ENCODE data around the gene LRRIQ4.

LRRIQ4 gene

GRCh38 chr3:169848741-169849140 is 36.1 kb downstream of the LRRIQ4 start:
- Histone ChIP-seq H3K4me2 (ENCODE audit: low read length) (no peak overlapping the region), H3K4me3 (ENCODE audit: low read depth, low read length) (no peak overlapping the region), H3K36me3 (ENCODE audit: control insufficient read depth, insufficient read depth, low read length) (no peaks in the 10 kb centered on the region), H3K27me3 (ENCODE audit: control insufficient read depth, insufficient read depth, low read length) (no peaks in the 10 kb centered on the region), H3K9me3 (ENCODE audit: control insufficient read depth, low read length) (no peaks in the 10 kb centered on the region), H3K4me1 (no peaks in the 10 kb centered on the region), H3K27ac (no peak overlapping the region), H2AFZ (no peak overlapping the region), H3K9ac (no peak overlapping the region), H3K79me2 (no peaks in the 10 kb centered on the region)
- no peak for TF ChIP-seq CTCF (IDR thresholded peaks at IDR 0.05)

- H3K27me3 ChIP-seq (ENCODE audit: control insufficient read depth, insufficient read depth, low read length), result no peaks in the 10 kb centered on the region
- H3K9me3 ChIP-seq (ENCODE audit: control insufficient read depth, low read length), result no peaks in the 10 kb centered on the region
- no peak for TF ChIP-seq CTCF (IDR thresholded peaks at IDR 0.05)
- H3K79me2 ChIP-seq, result no peaks in the 10 kb centered on the region
- H3K4me2 ChIP-seq (ENCODE audit: low read length), result no peak overlapping the region
- no peak overlapping the region for H3K9ac ChIP-seq
- H3K36me3 ChIP-seq (ENCODE audit: control insufficient read depth, insufficient read depth, low read length), result no peaks in the 10 kb centered on the region
- H3K4me3 ChIP-seq (ENCODE audit: low read depth, low read length), result no peak overlapping the region
- H3K27ac ChIP-seq, result no peak overlapping the region
- no peak overlapping the region for H2AFZ ChIP-seq
- H3K4me1 ChIP-seq, result no peaks in the 10 kb centered on the region
Observed at GRCh38 chr3:169850618-169851017, 37.9 kb downstream of the LRRIQ4 start.

- no peaks in the 10 kb centered on the region for H3K9me3 ChIP-seq (ENCODE audit: control insufficient read depth, low read length)
- H3K4me2 ChIP-seq (ENCODE audit: low read length), result no peak overlapping the region
- no peak for TF ChIP-seq CTCF (IDR thresholded peaks at IDR 0.05)
Observed at GRCh38 chr3:169855514-169855913, 42.8 kb downstream of the LRRIQ4 start.

GRCh38 chr3:169857811-169858210 is 45.1 kb downstream of the LRRIQ4 start:
- Histone ChIP-seq H3K9ac (no peak overlapping the region), H3K79me2 (no peaks in the 10 kb centered on the region), H3K27me3 (ENCODE audit: control insufficient read depth, insufficient read depth, low read length) (no peaks in the 10 kb centered on the region), H3K4me2 (ENCODE audit: low read length) (no peak overlapping the region), H3K36me3 (ENCODE audit: control insufficient read depth, insufficient read depth, low read length) (no peaks in the 10 kb centered on the region), H3K9me3 (ENCODE audit: control insufficient read depth, low read length) (no peaks in the 10 kb centered on the region), H2AFZ (no peak overlapping the region), H3K4me3 (ENCODE audit: low read depth, low read length) (no peak overlapping the region), H3K27ac (no peak overlapping the region), H3K4me1 (no peaks in the 10 kb centered on the region)
- TF ChIP-seq CTCF (IDR thresholded peaks at IDR 0.05), result no peak

More at GRCh38 chr3:169855514-169855913, 42.8 kb downstream of the LRRIQ4 start:
- H2AFZ ChIP-seq, result no peak overlapping the region
- no peaks in the 10 kb centered on the region for H3K27me3 ChIP-seq (ENCODE audit: control insufficient read depth, insufficient read depth, low read length)
- H3K79me2 ChIP-seq, result no peaks in the 10 kb centered on the region
- no peaks in the 10 kb centered on the region for H3K4me1 ChIP-seq
- H3K36me3 ChIP-seq (ENCODE audit: control insufficient read depth, insufficient read depth, low read length), result no peaks in the 10 kb centered on the region
- no peak overlapping the region for H3K9ac ChIP-seq
- H3K4me3 ChIP-seq (ENCODE audit: low read depth, low read length), result no peak overlapping the region
- no peak overlapping the region for H3K27ac ChIP-seq

- no peaks in the 10 kb centered on the region for H3K79me2 ChIP-seq
- no peak overlapping the region for H3K9ac ChIP-seq
- H2AFZ ChIP-seq, result no peak overlapping the region
- no peak overlapping the region for H3K27ac ChIP-seq
- H3K4me3 ChIP-seq (ENCODE audit: low read depth, low read length), result no peak overlapping the region
- H3K9me3 ChIP-seq (ENCODE audit: control insufficient read depth, low read length), result no peaks in the 10 kb centered on the region
- H3K4me1 ChIP-seq, result no peaks in the 10 kb centered on the region
- no peaks in the 10 kb centered on the region for H3K36me3 ChIP-seq (ENCODE audit: control insufficient read depth, insufficient read depth, low read length)
- TF ChIP-seq CTCF (IDR thresholded peaks at IDR 0.05), result no peak
- H3K27me3 ChIP-seq (ENCODE audit: control insufficient read depth, insufficient read depth, low read length), result no peaks in the 10 kb centered on the region
- H3K4me2 ChIP-seq (ENCODE audit: low read length), result no peak overlapping the region
Observed at GRCh38 chr3:169861871-169862270, 49.2 kb downstream of the LRRIQ4 start.
